Keratinocyte (primary cell): ENCODE data around the gene EXD3. TPM values are rescaled to one million over a fixed set of nuclear protein-coding genes. Genes with fewer than 3 reads are reported as not detected.

ENCODE experiments used
- DNase-seq: peaks from one replicate; pipeline ENCODE4 v3.0.0-alpha.2; 2011; ENCODE audit warnings: low read depth, missing footprints, low spot score
- FAIRE-seq: peaks from 2 replicates; lab custom pipeline; 2011; peaks lifted over from hg19 to GRCh38; lab: Jason Lieb, UNC
- H2AFZ ChIP-seq: 2 replicates; pipeline ENCODE4 v1.6.0; 2012; ENCODE audit warnings: low read length, control low read depth, inconsistent platforms; ENCODE audit not compliant: control insufficient read depth
- H3K27ac ChIP-seq: 2 replicates; pipeline ENCODE4 v1.5.1; 2011; ENCODE audit warnings: low read length; ENCODE audit not compliant: control insufficient read depth, insufficient read depth
- H3K27me3 ChIP-seq: 3 replicates; pipeline ENCODE4 v1.6.0; 2011; ENCODE audit warnings: low read length; ENCODE audit not compliant: control insufficient read depth, insufficient read depth; ENCODE audit errors: extremely low read depth
- H3K36me3 ChIP-seq, 2 experiments: 2 replicates in 1 of 2; 3 replicates in 1 of 2; pipeline ENCODE4 v1.5.1; 2011; ENCODE audit warnings: low read length in 2 of 2, mild to moderate bottlenecking in 1 of 2; ENCODE audit not compliant: control insufficient read depth in 2 of 2, insufficient read depth in 2 of 2; ENCODE audit errors: extremely low read depth in 1 of 2
- H3K4me1 ChIP-seq: 3 replicates; pipeline ENCODE4 v1.5.1; 2011; ENCODE audit warnings: low read length; ENCODE audit not compliant: control insufficient read depth, insufficient read depth; ENCODE audit errors: extremely low read depth
- H3K4me2 ChIP-seq: 3 replicates; pipeline ENCODE4 v1.6.0; 2011; ENCODE audit warnings: low read depth, low read length; ENCODE audit not compliant: control insufficient read depth, insufficient read depth; ENCODE audit errors: extremely low read depth
- H3K4me3 ChIP-seq, 3 experiments: fragments of 200-600 bp in 1 of 3; sonication (generic) in 1 of 3; 2 replicates in 2 of 3; 3 replicates in 1 of 3; pipeline ENCODE4 v1.5.1; 2011 to 2016; ENCODE audit warnings: low read length in 3 of 3, mild to moderate bottlenecking in 3 of 3, control low read depth in 2 of 3, inconsistent platforms in 1 of 3, low read depth in 1 of 3, mixed read lengths in 1 of 3, mixed run types in 1 of 3, moderate library complexity in 1 of 3; ENCODE audit not compliant: control insufficient read depth in 2 of 3, insufficient read depth in 2 of 3; ENCODE audit errors: extremely low read depth in 1 of 3
- H3K79me2 ChIP-seq: 2 replicates; pipeline ENCODE4 v1.6.0; 2012; ENCODE audit warnings: low read length; ENCODE audit not compliant: control insufficient read depth, insufficient read depth
- H3K9ac ChIP-seq: 3 replicates; pipeline ENCODE4 v1.6.0; 2011; ENCODE audit warnings: low read length; ENCODE audit not compliant: control insufficient read depth, insufficient read depth; ENCODE audit errors: extremely low read depth
- H3K9me1 ChIP-seq: 3 replicates; pipeline ENCODE4 v1.6.0; 2011; ENCODE audit warnings: low read length; ENCODE audit not compliant: control insufficient read depth, insufficient read depth; ENCODE audit errors: extremely low read depth
- H3K9me3 ChIP-seq: 2 replicates; pipeline ENCODE4 v1.5.1; 2012; ENCODE audit warnings: low read depth, low read length; ENCODE audit not compliant: control insufficient read depth
- H4K20me1 ChIP-seq: 3 replicates; pipeline ENCODE4 v1.6.0; 2011; ENCODE audit warnings: low read length; ENCODE audit not compliant: control insufficient read depth, insufficient read depth; ENCODE audit errors: extremely low read depth
- CTCF ChIP-seq, 3 experiments: IDR thresholded peaks in 1 of 3; conservative IDR thresholded peaks in 1 of 3; optimal IDR thresholded peaks in 1 of 3; 2 replicates in 2 of 3; 3 replicates in 1 of 3; pipeline versions ENCODE3 to v1.5.1; 2011; ENCODE audit warnings: low read length in 3 of 3, mild to moderate bottlenecking in 3 of 3, moderate library complexity in 2 of 3, control low read depth in 1 of 3, inconsistent platforms in 1 of 3; ENCODE audit not compliant: insufficient read depth in 2 of 3; ENCODE audit errors: extremely low read depth in 1 of 3
- EZH2 ChIP-seq: IDR thresholded peaks from one replicate; pipeline ENCODE4 v1.6.1; 2012; ENCODE audit warnings: inconsistent platforms, mild to moderate bottlenecking, low read length, moderate library complexity
- dilution Hi-C: fragments of 300-500 bp; cut with MboI; formaldehyde crosslinking; loops from one replicate; pipeline ENCODE4 v1.7.0; 2020; ENCODE audit warnings: low sequenced_read_pairs; ENCODE audit not compliant: extremely low pct_ligation_motif_present
- polyA plus RNA-seq, 5 experiments: library from polyadenylated mRNA; depleted of rRNA in 3 of 5; stranded (reverse) in 3 of 5; stranded (forward) in 1 of 5; unstranded in 1 of 5; fragments of >200 nt; gene quantifications; 1 replicate in 1 of 5; 2 replicates in 3 of 5; 3 replicates in 1 of 5; pipeline versions ENCODE4 v1.2.1 to v1.2.3, GENCODE V29; 2011 to 2012; ENCODE audit warnings: missing spikeins in 2 of 5, low read depth in 1 of 5, low replicate concordance in 1 of 5

Gene EXD3
- polyA plus RNA-seq, 1 donor (not counting 4 experiments of a cell fraction or from before 2014, with no cell fraction given), result 1.5 TPM

- Histone ChIP-seq H2AFZ (no peak overlapping the region), H3K4me2 (no peak overlapping the region), H4K20me1 (no peaks in the 10 kb centered on the region), H3K9me1 (no peaks in the 10 kb centered on the region), H3K9ac (no peak overlapping the region), H3K27me3 (no peaks in the 10 kb centered on the region), H3K4me1 (no peaks in the 10 kb centered on the region), H3K79me2 (no peaks in the 10 kb centered on the region), H3K27ac (no peak overlapping the region), H3K36me3 (no peaks in the 10 kb centered on the region), H3K9me3 (peaks cover 23% of the 10 kb centered on the region), H3K4me3 (no peak overlapping the region)
- no peak for DNase-seq
- dilution Hi-C loops, result no loop called here
- TF ChIP-seq CTCF (optimal IDR thresholded peaks at IDR 0.05 in 1 of 3, IDR thresholded peaks at IDR 0.05 in 1 of 3, conservative IDR thresholded peaks at IDR 0.05 in 1 of 3; ENCODE audit: extremely low read depth in 1 of 3, insufficient read depth in 2 of 3, low read length in 3 of 3), result no peak
- no peak for TF ChIP-seq EZH2
- no peak for FAIRE-seq
These were observed 63.1 kb downstream of the EXD3 start for GRCh38 chr9:137359850-137360249.

DNA sequence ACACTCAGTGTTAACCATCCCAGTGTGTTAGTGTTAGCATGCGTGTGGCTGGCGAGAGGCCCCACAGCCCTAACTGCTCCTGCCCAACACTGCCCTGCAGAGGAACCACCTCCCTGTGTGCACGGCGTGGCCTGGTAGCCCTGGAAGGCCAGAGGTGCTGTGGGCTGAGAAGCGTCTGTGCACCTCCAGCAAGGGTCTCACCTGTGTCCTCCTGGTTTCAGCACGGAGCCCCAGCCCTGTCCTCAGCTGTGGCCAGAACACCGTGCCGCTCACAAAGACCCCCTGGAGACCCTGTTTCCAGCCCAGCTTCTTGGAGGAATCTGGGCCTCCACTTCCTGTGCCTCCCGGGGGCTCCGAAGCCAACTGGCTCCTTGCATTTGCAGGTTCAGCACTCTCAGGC, 64.8 kb downstream of the EXD3 start:
- H3K27me3 ChIP-seq, result no peaks in the 10 kb centered on the region
- no peaks in the 10 kb centered on the region for H3K79me2 ChIP-seq
- H2AFZ ChIP-seq, result no peak overlapping the region
- no peak for DNase-seq
- no peak overlapping the region for H3K4me2 ChIP-seq
- H4K20me1 ChIP-seq, result no peaks in the 10 kb centered on the region
- no peak overlapping the region for H3K27ac ChIP-seq
- no peaks in the 10 kb centered on the region for H3K4me1 ChIP-seq
- no peaks in the 10 kb centered on the region for H3K9me1 ChIP-seq
- H3K9ac ChIP-seq, result no peak overlapping the region
- H3K9me3 ChIP-seq, result peaks cover 23% of the 10 kb centered on the region
- no peaks in the 10 kb centered on the region for H3K36me3 ChIP-seq
- FAIRE-seq, result no peak
- no peak overlapping the region for H3K4me3 ChIP-seq
- dilution Hi-C loops, result no loop called here
- TF ChIP-seq CTCF (optimal IDR thresholded peaks at IDR 0.05 in 1 of 3, IDR thresholded peaks at IDR 0.05 in 1 of 3, conservative IDR thresholded peaks at IDR 0.05 in 1 of 3; ENCODE audit: extremely low read depth in 1 of 3, insufficient read depth in 2 of 3, low read length in 3 of 3) (no peak), EZH2 (no peak)
